Rectal smooth muscle tissue (tissue), 1 donor: ENCODE data around the gene BBS9.

Experiments
- H3K27ac ChIP-seq: one replicate; pipeline ENCODE4 v1.7.0; 2013; ENCODE audit warnings: low read depth, low read length, inconsistent platforms
- H3K27me3 ChIP-seq: one replicate; pipeline ENCODE4 v1.7.0; 2013; ENCODE audit warnings: low read length; ENCODE audit not compliant: control insufficient read depth, insufficient read depth
- H3K36me3 ChIP-seq: one replicate; pipeline ENCODE4 v1.7.0; 2013; ENCODE audit warnings: low read length; ENCODE audit not compliant: control insufficient read depth, insufficient read depth
- H3K4me1 ChIP-seq: one replicate; pipeline ENCODE4 v1.7.0; 2013; ENCODE audit warnings: low read length; ENCODE audit not compliant: control insufficient read depth, insufficient read depth
- H3K4me3 ChIP-seq: one replicate; pipeline ENCODE4 v1.7.0; 2013; ENCODE audit warnings: low read length
- H3K9ac ChIP-seq: one replicate; pipeline ENCODE4 v1.7.0; 2013; ENCODE audit warnings: low read length

BBS9 gene

DNA sequence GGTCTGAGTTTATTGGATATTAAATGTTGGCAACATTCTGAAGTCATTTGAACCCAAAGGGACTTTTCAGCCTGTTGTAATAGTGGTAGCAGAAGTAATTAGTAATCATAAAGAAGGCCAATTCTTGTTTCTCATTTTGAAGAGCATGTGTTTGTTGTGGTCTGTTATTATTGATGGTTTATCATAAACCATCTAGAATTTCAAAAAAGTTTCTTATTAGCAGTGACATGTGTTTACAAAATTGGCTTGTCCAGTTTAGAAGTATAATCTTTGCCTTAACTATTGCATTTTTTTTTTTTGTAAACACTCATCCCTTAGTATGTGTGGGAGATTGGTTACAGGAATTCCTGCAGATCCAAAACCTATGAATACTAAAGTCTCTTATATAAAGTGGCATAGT is 177.8 kb downstream of the BBS9 start:
- no peaks in the 10 kb centered on the region for H3K36me3 ChIP-seq
- H3K4me1 ChIP-seq, result no peaks in the 10 kb centered on the region
- H3K27ac ChIP-seq, result no peak overlapping the region
- no peaks in the 10 kb centered on the region for H3K27me3 ChIP-seq
- no peak overlapping the region for H3K9ac ChIP-seq
- no peak overlapping the region for H3K4me3 ChIP-seq

DNA sequence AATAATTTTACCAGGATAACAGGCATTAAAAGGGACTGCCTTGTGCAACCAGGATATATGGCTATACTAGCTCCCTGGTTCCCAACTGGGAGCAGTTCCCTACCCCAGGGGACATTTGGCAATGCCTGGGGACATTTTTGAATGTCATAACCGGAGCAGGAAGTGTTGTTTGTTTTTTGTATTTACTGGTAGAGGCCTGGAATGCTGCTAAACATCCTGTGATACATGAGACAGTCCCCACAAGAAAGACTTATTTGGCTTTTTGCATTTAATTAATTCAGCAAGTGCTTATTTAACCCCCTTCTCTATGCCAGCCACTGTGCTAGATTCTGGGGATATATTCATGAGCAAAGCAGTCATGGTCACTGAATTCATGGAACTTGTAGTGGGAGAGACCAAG is 181.2 kb downstream of the BBS9 start:
- H3K27ac ChIP-seq, result no peak overlapping the region
- no peaks in the 10 kb centered on the region for H3K4me1 ChIP-seq
- no peaks in the 10 kb centered on the region for H3K27me3 ChIP-seq
- H3K4me3 ChIP-seq, result no peak overlapping the region
- no peak overlapping the region for H3K9ac ChIP-seq
- H3K36me3 ChIP-seq, result no peaks in the 10 kb centered on the region

DNA sequence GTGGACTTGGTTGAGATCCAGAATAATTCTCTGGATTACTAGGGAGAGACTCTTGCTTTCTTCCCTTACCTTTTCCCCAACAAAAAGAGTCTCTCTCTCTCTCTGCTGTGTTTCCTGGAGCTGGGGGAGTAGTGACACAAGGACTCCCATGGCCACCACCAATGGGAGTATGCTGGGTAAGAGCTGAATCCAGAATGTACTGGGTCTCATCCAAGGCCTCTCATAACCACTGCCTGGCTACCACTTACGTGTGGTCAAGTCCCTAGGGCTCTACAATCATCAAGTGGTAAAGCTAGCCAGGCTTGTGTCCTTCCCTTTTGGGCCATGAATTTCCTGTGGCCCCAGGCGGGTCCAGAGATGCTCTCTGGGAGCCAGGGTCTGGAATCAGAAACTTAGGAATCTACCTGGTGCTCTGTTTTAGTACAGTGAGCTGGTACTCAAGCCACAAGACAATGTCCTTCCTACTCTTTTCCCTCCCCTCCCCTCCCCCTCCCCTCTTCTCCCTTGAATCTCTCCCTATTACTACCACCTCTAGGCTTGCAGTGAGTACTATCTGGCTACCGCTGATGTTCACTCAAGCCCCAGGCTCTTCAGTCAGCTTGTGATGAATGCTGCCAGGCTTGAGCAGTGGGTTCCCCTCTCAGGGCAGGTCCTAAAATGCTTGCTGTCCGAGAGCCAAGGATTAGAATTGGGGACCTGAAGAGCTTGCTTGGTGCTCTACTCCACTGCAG is 196.6 kb downstream of the BBS9 start:
- no peaks in the 10 kb centered on the region for H3K4me1 ChIP-seq
- H3K27ac ChIP-seq, result no peak overlapping the region
- H3K9ac ChIP-seq, result no peak overlapping the region
- H3K36me3 ChIP-seq, result peaks cover 3% of the 10 kb centered on the region
- no peaks in the 10 kb centered on the region for H3K27me3 ChIP-seq
- no peak overlapping the region for H3K4me3 ChIP-seq

- no peak overlapping the region for H3K27ac ChIP-seq
Observed at GRCh38 chr7:33326485-33326848, 197.1 kb downstream of the BBS9 start.

DNA sequence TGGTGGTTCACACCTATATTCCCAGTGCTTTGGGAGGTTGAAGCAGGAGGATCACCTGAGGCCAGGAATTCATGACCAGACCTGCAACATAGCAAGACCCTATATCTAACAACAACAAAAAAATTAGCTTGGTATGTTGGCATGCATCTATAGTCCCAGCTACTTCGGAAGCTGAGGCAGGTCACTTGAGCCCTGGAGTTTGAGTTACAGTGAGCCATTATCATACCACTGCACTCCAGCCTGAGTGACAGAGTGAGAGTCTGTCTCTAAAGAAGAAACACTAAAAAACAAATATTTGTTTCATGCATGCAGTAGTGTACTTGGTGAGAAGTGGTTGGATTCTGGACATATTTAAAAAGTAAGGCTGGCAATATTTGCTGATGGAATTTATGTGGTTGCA is 198.1 kb downstream of the BBS9 start:
- Histone ChIP-seq H3K27ac (no peak overlapping the region), H3K36me3 (peaks cover 3% of the 10 kb centered on the region)

More at GRCh38 chr7:33326485-33326848, 197.1 kb downstream of the BBS9 start:
- Histone ChIP-seq H3K9ac (no peak overlapping the region), H3K4me3 (no peak overlapping the region), H3K4me1 (no peaks in the 10 kb centered on the region), H3K36me3 (peaks cover 3% of the 10 kb centered on the region), H3K27me3 (no peaks in the 10 kb centered on the region)

GRCh38 chr7:33334349-33334748 is 205.0 kb downstream of the BBS9 start:
- no peak overlapping the region for H3K27ac ChIP-seq
- H3K4me3 ChIP-seq, result no peak overlapping the region
- no peak overlapping the region for H3K9ac ChIP-seq
- H3K27me3 ChIP-seq, result no peaks in the 10 kb centered on the region
- H3K4me1 ChIP-seq, result no peaks in the 10 kb centered on the region
- H3K36me3 ChIP-seq, result no peaks in the 10 kb centered on the region

More for the DNA sequence above, 198.1 kb downstream of the BBS9 start:
- no peaks in the 10 kb centered on the region for H3K4me1 ChIP-seq
- H3K9ac ChIP-seq, result no peak overlapping the region
- H3K27me3 ChIP-seq, result no peaks in the 10 kb centered on the region
- no peak overlapping the region for H3K4me3 ChIP-seq

DNA sequence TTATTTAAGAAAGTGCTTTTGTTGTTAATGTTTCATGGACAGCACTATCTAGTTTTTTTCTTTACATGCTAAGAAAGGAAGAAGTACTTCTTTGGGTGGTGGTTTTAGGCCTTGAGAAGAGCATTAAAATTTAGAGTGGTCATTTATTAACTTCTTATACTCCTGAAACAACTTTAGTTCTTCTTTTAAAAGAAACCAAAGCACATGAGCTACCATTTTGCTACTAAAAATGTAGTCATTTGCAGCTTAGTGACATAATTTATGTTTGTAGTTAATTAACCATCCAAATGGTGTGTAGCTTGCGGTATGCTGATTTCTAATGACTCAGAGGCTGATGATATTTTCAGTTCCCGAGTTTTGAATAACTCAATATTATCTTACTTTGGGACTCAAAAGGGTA is 207.5 kb downstream of the BBS9 start:
- Histone ChIP-seq H3K4me3 (no peak overlapping the region), H3K9ac (no peak overlapping the region), H3K36me3 (no peaks in the 10 kb centered on the region), H3K27ac (no peak overlapping the region), H3K4me1 (no peaks in the 10 kb centered on the region), H3K27me3 (no peaks in the 10 kb centered on the region)

DNA sequence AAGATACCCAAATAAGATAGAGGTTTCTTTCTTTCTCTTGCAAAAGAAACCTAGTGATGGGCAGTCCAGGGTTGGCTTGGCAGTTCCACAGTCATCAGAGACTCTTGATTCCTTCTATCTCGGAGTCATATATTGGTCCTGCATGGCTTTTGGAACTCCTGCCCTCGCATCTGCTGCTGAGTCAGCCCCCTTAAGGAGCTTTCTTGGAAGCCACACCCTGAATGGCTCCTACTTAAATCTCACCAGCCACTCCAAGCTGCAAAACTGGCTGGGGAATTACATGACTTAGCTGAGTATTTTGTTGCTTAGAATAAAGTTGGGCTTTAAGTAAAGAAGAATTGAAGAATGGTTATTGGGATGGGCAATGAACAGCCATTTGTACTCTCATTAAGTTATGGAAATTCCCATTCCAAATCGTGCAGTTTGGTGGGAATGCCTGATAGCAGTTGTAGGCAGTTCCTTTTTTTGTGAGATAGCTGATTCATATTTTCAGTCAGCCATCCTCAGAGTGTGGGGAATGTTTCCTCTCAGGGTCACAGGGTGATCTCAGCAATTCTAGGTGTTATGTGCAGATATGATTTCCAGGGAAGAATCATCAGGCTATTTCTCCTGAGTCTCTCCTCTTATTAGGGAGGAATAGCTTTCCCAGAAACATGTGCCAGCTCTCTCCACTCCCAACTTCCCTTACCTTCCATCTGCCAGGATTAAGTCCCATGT is 209.9 kb downstream of the BBS9 start:
- no peaks in the 10 kb centered on the region for H3K36me3 ChIP-seq
- no peak overlapping the region for H3K4me3 ChIP-seq
- H3K9ac ChIP-seq, result no peak overlapping the region
- no peaks in the 10 kb centered on the region for H3K4me1 ChIP-seq
- H3K27me3 ChIP-seq, result no peaks in the 10 kb centered on the region
- no peak overlapping the region for H3K27ac ChIP-seq

DNA sequence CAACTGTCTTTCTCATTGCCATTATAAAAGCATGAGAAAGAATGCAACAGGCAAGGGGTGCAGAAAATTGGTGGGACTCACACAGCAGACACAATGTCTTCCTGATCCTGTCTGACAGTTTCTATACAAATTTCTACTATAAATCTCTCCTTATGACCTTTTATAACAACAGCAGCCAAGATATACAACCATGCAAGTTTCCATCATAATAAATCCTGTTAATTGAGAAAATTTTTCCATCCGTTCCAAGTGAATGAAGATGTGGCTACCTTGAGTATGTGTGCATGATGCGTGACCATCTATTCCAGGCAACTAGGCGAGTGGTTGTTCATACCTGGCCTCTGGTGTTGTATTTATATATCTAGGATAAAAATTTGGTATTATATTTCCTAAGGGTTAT is 216.7 kb downstream of the BBS9 start:
- Histone ChIP-seq H3K4me1 (no peaks in the 10 kb centered on the region), H3K36me3 (no peaks in the 10 kb centered on the region), H3K27ac (no peak overlapping the region), H3K27me3 (no peaks in the 10 kb centered on the region), H3K4me3 (no peak overlapping the region), H3K9ac (no peak overlapping the region)

GRCh38 chr7:33350577-33350976 is 221.2 kb downstream of the BBS9 start:
- no peak overlapping the region for H3K27ac ChIP-seq
- H3K36me3 ChIP-seq, result no peaks in the 10 kb centered on the region
- peaks cover 3% of the 10 kb centered on the region for H3K4me1 ChIP-seq
- no peak overlapping the region for H3K4me3 ChIP-seq
- no peak overlapping the region for H3K9ac ChIP-seq
- no peaks in the 10 kb centered on the region for H3K27me3 ChIP-seq

DNA sequence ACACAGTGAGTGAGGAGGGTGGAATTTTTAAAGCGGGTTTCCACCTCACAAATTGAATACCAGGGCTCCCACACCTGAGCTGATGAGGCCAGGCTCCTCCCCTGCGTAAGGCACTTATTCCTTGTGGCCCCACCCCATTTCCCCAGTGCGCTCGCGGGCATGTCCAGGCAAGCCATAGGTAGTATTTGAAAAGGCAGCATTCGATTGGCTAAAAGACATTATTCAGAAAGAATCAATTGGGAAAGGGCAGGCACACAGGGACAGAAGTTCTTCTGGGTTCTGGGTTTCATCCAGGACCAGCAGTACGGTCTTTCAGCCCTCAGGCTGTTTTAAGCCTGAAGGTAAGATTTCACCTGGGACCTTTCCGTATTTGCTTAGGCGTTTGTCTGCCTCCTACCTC is 222.3 kb downstream of the BBS9 start:
- Histone ChIP-seq H3K36me3 (no peaks in the 10 kb centered on the region), H3K27ac (no peak overlapping the region), H3K4me1 (peaks cover 3% of the 10 kb centered on the region), H3K27me3 (no peaks in the 10 kb centered on the region), H3K9ac (no peak overlapping the region), H3K4me3 (no peak overlapping the region)

GRCh38 chr7:33354201-33354600 is 224.8 kb downstream of the BBS9 start:
- no peak overlapping the region for H3K27ac ChIP-seq
- no peaks in the 10 kb centered on the region for H3K27me3 ChIP-seq
- H3K9ac ChIP-seq, result no peak overlapping the region
- no peaks in the 10 kb centered on the region for H3K36me3 ChIP-seq
- peaks cover 3% of the 10 kb centered on the region for H3K4me1 ChIP-seq
- no peak overlapping the region for H3K4me3 ChIP-seq

DNA sequence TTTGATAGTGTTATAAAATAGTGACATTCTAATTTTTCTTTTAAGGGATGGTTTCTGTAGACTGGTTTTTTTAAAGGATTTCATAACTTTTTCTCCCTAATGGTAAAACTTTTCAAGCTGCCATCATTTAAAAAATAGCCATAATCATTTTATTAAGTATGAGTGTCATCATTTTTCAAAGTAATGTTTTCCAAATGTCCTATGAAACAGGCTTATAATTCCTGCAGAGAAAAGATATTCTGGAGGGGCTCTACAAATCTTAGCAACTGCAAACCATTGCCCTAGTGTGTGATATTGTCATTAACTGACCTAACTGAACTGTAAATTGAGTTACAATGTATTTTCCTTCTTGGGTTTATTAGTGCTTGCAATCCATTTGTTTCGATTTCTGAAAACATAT is 226.0 kb downstream of the BBS9 start:
- Histone ChIP-seq H3K9ac (no peak overlapping the region), H3K27me3 (no peaks in the 10 kb centered on the region), H3K4me3 (no peak overlapping the region), H3K4me1 (peaks cover 3% of the 10 kb centered on the region), H3K27ac (no peak overlapping the region), H3K36me3 (no peaks in the 10 kb centered on the region)
